RWPE1 (cell line): ENCODE measurements around the gene CDHR3.

Source experiments
- CTCF ChIA-PET: fragments of 350-600 bp; sonication (Branson Sonifier 250); formaldehyde crosslinking; extraction: SDS; loops from one replicate; lab custom pipeline; 2021; lab: Yijun Ruan, JAX
- POLR2A ChIA-PET: fragments of 400-600 bp; formaldehyde crosslinking; extraction: SDS; loops from one replicate; lab custom pipeline; 2020; ENCODE audit warnings: antibody characterized with exemption; ENCODE audit not compliant: low non-redundant PET; lab: Yijun Ruan, JAX
- DNase-seq: peaks from one replicate; pipeline ENCODE4 v3.0.0; 2012; ENCODE audit warnings: low spot score
- H3K27ac ChIP-seq: fragments of 450-650 bp; 2 replicates; pipeline ENCODE4 v1.5.1; 2017
- CTCF ChIP-seq: fragments of 450-650 bp; conservative IDR thresholded peaks from 2 replicates; pipeline ENCODE4 v1.5.1; 2017; ENCODE audit warnings: low read depth, mild to moderate bottlenecking

CDHR3 gene

GRCh38 chr7:106057204-106057961 is 94.3 kb downstream of the CDHR3 start:
- ChIA-PET CTCF (interaction anchor here (0.5 to 3.4 kb wide), 9 partner anchors 8 to 631 kb away, joined by 3 to 37 read pairs (median 4); no protein-coding TSS in a partner anchor), POLR2A (no interaction called here)
- DNase-seq, result no peak
- TF ChIP-seq CTCF, result peak; percentile 30; the same call in 1 of the 2 replicates
- H3K27ac ChIP-seq, result peak overlapping the region; percentile 95

- no peak for TF ChIP-seq CTCF
- POLR2A ChIA-PET, result interaction anchor here (1.4 kb wide), 1 partner anchor 14 kb away, joined by 4 read pairs; no protein-coding TSS in a partner anchor
- H3K27ac ChIP-seq, result peak overlapping the region; percentile 95
- DNase-seq, result peak; percentile 63
- CTCF ChIA-PET, result interaction anchor here (0.5 to 3.4 kb wide), 12 partner anchors 11 to 298 kb away, joined by 3 to 37 read pairs (median 4); no protein-coding TSS in a partner anchor
Observed at GRCh38 chr7:106057962-106058927, 95.2 kb downstream of the CDHR3 start.

GRCh38 chr7:106058928-106059324 is 95.9 kb downstream of the CDHR3 start:
- no peak for TF ChIP-seq CTCF
- ChIA-PET POLR2A (interaction anchor here (1.4 kb wide), 1 partner anchor 13 kb away, joined by 4 read pairs; no protein-coding TSS in a partner anchor), CTCF (interaction anchor here (0.5 to 3.4 kb wide), 7 partner anchors 11 to 620 kb away, joined by 3 to 37 read pairs (median 3); no protein-coding TSS in a partner anchor)
- no peak for DNase-seq
- H3K27ac ChIP-seq, result peak overlapping the region; percentile 95

GRCh38 chr7:106059556-106059955 is 96.5 kb downstream of the CDHR3 start:
- ChIA-PET POLR2A (no interaction called here), CTCF (interaction anchor here (0.6 to 0.7 kb wide), 2 partner anchors 306 to 621 kb away, joined by 3 read pairs; no protein-coding TSS in a partner anchor)
- no peak for TF ChIP-seq CTCF
- no peak for DNase-seq
- H3K27ac ChIP-seq, result peak overlapping the region; percentile 95

- DNase-seq, result no peak
- TF ChIP-seq CTCF, result no peak
- POLR2A ChIA-PET, result no interaction called here
- CTCF ChIA-PET, result interaction anchor here (1.1 kb wide), 1 partner anchor 11 kb away, joined by 3 read pairs; no protein-coding TSS in a partner anchor
- H3K27ac ChIP-seq, result peak overlapping the region; percentile 95
Observed at GRCh38 chr7:106060394-106060920, 97.4 kb downstream of the CDHR3 start.
